HG03103 (cell line): ENCODE measurements around the gene TRMT10A.

Experiments
- ATAC-seq: cut with Tn5 transposase; IDR thresholded peaks from one replicate; pipeline ENCODE4 v1.9.1; 2021; ENCODE audit warnings: low read depth; ENCODE audit not compliant: unreplicated experiment

Gene TRMT10A, protein sequence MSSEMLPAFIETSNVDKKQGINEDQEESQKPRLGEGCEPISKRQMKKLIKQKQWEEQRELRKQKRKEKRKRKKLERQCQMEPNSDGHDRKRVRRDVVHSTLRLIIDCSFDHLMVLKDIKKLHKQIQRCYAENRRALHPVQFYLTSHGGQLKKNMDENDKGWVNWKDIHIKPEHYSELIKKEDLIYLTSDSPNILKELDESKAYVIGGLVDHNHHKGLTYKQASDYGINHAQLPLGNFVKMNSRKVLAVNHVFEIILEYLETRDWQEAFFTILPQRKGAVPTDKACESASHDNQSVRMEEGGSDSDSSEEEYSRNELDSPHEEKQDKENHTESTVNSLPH

GRCh38 chr4:99563310-99564186 lies at the start of gene TRMT10A:
TSS of gene TRMT10A (minus strand) at chr4:99564039. CDS start at chr4:99559338, 4,701 bp downstream.
- peak; percentile 95 for ATAC-seq

GRCh38 chr4:99612704-99613103 lies 48.9 kb upstream of the TRMT10A start:
- no peak for ATAC-seq

DNA sequence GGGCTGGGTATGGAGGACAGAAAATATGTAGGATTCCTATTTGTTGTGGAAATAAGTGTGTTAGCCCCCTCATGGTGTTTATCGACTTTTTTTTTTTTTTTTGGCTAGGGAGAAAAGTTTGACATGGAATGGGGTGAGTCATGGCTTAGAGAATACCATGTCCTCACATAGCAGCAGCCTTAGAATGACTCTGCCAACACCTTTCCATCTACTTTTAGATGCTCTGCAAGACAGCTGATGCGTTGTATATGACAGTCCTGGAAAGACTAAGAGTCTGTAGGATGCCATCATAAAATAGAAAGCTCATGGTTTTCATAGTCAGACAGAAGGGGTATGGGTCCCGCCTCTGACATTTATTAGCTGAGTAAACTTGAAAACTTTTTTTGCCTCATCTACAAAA lies 48.4 kb upstream of the TRMT10A start:
- ATAC-seq, result no peak

DNA sequence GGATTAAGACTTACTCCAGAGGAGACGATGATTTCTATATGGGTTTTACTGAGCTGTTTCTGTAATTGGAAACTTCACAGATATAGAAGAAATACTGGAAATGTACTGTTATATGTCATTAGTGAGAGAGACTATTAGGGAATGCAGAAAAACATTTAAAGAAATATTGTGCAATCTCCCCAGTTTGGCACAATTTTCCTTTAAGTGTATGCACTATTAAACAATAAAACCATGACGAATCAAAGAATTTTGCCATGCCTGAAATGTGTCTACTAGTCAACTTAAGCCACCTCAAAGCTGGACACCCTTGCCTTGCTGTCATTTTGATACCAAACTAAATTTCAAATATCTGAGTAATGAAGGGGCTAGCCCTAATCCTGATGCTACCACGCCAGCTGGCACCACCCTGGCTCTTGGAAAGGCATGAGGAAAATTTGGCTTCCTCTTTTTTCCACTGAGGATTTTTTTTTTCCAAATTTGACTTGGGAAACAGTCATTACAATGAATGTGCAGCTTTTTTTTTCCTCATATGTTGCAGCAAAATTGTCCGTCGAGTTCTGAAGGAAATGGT lies 46.9 kb upstream of the TRMT10A start:
- no peak for ATAC-seq

GRCh38 chr4:99608417-99608816 lies 44.6 kb upstream of the TRMT10A start:
- no peak for ATAC-seq

GRCh38 chr4:99606716-99607115 lies 42.9 kb upstream of the TRMT10A start:
- ATAC-seq, result no peak

DNA sequence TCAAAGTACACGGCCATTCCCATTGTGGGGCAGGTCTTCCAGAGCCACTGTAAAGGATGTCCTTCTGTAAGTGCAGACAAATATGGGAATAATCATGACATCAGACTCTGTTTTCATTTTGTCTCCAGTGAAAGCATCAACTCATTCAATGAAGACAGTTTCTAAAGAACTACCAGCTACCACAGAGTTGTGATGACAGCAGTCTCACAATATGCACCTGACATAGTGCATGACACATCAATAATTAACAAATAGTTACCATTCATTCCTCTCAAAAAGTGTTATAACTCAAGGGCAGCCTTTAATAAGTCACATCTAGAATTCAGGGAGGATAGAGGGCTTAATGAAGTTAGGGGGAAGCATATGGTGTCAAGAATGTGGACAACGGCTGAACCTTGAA lies 31.0 kb upstream of the TRMT10A start:
- no peak for ATAC-seq

- no peak for ATAC-seq
Measured at GRCh38 chr4:99593781-99594641, 30.2 kb upstream of the TRMT10A start.

- ATAC-seq, result no peak
Measured at GRCh38 chr4:99591757-99592156, 27.9 kb upstream of the TRMT10A start.

- no peak for ATAC-seq
Measured at GRCh38 chr4:99587803-99588202, 24.0 kb upstream of the TRMT10A start.

DNA sequence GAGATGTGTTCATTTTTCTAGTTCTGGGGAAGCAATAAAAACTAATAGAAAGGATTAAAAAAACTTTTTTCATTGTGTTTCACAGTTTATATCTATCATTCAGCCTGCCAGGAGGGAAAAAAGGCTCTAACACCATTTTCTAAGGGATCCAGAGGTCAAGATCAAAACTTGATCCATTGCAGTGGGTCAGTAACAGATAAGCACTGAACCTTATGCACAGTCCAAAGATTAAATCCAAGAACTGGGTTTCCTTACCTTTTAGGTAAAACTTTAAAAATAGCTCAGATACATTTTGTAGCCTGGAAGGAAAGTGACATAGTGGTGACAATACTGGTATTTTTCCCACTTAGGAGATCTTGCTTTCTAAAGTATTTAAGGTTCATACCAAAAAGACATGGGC lies 23.5 kb upstream of the TRMT10A start:
- no peak for ATAC-seq

DNA sequence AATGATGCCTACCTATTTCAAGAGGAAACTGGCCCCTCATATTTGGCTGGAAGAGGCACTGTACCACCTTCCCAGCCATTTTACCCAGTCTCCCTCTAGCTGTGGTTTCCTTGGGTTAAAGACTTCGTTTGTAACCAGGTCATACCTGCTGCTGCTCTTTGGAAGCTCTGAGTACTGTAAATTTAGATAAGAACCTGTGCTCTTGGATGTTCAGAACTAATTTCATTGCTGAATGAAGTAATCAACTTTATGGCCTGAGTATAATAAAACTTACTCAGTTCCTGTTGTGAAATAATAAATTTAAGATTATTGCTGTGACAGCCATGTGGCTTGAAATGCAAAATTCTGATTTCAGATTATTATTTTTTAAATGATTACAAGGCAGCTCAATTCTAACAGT lies 23.0 kb upstream of the TRMT10A start:
- no peak for ATAC-seq

DNA sequence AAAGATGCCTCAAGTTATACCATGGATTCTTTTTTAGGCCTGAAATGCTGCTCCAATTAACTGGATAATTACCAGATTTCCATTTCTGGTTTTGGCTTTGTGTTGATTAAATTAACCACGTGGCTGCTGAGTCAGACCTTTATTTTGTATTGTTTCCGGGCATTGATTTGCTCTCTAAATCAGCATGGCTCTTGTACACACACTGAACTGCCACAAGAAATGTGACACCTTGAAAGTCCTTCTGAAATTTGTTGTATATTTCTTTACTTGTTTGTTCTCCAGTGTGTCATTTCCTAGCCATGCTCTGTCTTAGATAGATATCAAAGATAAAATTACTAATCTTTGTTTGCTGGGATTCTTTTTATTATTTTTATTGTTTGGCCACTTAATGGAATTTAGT lies 22.5 kb upstream of the TRMT10A start:
- ATAC-seq, result no peak

- no peak for ATAC-seq
Measured at GRCh38 chr4:99585516-99585915, 21.7 kb upstream of the TRMT10A start.

GRCh38 chr4:99578714-99579113 lies 14.9 kb upstream of the TRMT10A start:
- no peak for ATAC-seq

DNA sequence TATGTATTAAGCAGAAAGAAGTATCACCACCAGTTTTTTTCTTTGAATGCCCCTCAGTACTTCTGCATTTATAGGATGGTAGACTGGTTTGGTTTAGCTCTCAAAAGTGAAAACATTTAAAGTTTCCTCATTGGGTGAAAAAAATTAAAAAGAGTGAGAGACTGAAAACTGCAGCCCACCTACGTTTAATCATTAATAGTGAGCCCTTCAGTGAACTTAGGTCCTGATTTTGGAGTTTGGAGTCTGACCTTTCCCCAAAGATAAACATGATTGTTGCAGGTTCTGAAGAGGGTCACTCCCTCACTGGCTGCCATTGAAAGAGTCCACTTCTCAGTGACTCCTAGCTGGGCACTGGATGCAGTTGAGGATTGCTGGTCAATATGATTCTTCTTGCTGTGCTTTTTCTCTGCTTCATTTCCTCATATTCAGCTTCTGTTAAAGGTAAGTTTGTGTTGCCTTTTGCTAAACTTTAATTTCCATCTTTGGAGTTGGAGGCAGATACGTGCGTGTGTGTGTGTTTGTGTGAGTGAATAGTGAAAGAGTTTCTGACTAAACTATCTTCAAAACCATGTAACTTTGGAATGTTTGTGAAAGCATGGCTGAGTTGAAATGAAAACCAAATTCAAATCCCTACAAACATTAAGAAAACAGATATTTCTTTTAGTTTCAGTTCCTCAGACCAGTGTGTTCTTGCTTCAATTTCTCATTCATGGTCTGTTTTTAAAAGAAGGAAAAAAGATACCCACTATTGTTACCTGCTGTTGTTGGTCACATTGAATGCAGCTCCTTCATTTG lies 10.9 kb upstream of the TRMT10A start, which contains the start of gene MTTP:
TSS of gene MTTP (plus strand) at position 295 of the 795 bp plus-strand sequence. CDS start at position 381, 86 bp downstream.
- peak; percentile 91 for ATAC-seq

GRCh38 chr4:99573735-99574368 lies 10.0 kb upstream of the TRMT10A start:
- ATAC-seq, result no peak

DNA sequence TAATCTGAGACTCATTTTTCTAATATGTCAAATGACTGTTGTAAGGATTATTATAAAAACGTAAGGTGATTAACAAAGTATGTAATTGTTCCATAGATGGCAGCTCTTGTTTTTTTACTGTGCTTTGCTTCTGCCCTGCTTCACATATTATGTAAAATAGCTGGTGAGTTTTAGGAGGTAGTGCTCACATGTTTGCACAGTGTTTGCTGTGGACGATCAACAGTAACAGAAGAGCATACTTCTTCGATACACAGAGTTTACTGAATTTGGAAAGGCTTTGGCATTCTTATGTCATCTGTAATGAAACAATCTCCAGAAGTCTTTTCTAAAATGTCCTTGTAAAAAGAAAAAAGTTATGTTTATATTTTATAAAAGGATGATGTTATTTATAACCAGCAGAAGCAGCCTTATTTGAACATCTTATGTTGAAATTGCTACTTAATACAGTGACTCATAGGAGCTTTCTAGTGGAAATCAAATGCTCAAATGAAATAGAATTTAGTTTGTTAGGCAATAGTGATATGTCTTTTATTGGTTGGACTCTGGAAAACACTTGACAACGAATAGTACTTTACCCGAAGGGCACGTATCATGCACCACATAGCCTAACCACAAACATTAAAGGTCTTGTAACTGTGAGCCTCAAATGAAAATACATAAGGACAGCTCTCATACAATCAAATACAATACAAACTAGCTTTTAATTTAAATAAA lies 8.8 kb upstream of the TRMT10A start:
- no peak for ATAC-seq
